ENCODE measurements around the gene RERE. TPM values are rescaled to one million over a fixed set of nuclear protein-coding genes. Genes with fewer than 3 reads are reported as not detected.

RERE gene
- total RNA-seq, 1 donor from 2014 or later: 124 TPM

GRCh38 chr1:8379513-8380186 lies 437.8 kb downstream of the RERE start:
- H3K4me3 ChIP-seq (ENCODE audit: insufficient read depth, low read depth, low read length): no peak overlapping the region
- TF ChIP-seq CTCF (IDR thresholded peaks at IDR 0.05; ENCODE audit: insufficient read depth, low read depth, low read length) (no peak), EZH2 (IDR thresholded peaks at IDR 0.05; ENCODE audit: insufficient read depth, low read length) (no peak)
- no peak overlapping the region for H3K27ac ChIP-seq (ENCODE audit: low read depth, low read length)
- H3K9me3 ChIP-seq (ENCODE audit: insufficient read depth, low read depth, low read length): no peaks in the 10 kb centered on the region
- Mint-ChIP-seq H3K9me3 (ENCODE audit: unreplicated experiment) (no peaks in the 10 kb centered on the region), H3K4me1 (ENCODE audit: low read depth, unreplicated experiment) (peaks cover 41% of the 10 kb centered on the region), H3K27me3 (ENCODE audit: low read depth, unreplicated experiment) (no peaks in the 10 kb centered on the region), H3K4me3 (ENCODE audit: unreplicated experiment) (no peak overlapping the region), H3K36me3 (ENCODE audit: low read depth, unreplicated experiment) (peaks cover 7% of the 10 kb centered on the region), H3K27ac (ENCODE audit: unreplicated experiment) (no peak overlapping the region)
- DNase-seq (ENCODE audit: low read depth) (no peak), FAIRE-seq (no peak)
- H3K27me3 ChIP-seq (ENCODE audit: insufficient read depth, low read length): no peaks in the 10 kb centered on the region
- H3K9ac ChIP-seq (ENCODE audit: low read length): no peak overlapping the region
- H3K79me2 ChIP-seq (ENCODE audit: insufficient read depth, low read length): peaks cover 87% of the 10 kb centered on the region
- no peak overlapping the region for H2AFZ ChIP-seq (ENCODE audit: low read depth, low read length)
- H4K20me1 ChIP-seq (ENCODE audit: insufficient read depth, low read length): peaks cover 79% of the 10 kb centered on the region
- H3K4me2 ChIP-seq (ENCODE audit: low read length): no peak overlapping the region
- H3K36me3 ChIP-seq (ENCODE audit: insufficient read depth, low read length): no peaks in the 10 kb centered on the region
- H3K4me1 ChIP-seq (ENCODE audit: insufficient read depth, low read length): peaks cover 17% of the 10 kb centered on the region

- H4K20me1 ChIP-seq (ENCODE audit: insufficient read depth, low read length): peaks cover 79% of the 10 kb centered on the region
- no peaks in the 10 kb centered on the region for H3K36me3 ChIP-seq (ENCODE audit: insufficient read depth, low read length)
- H3K27ac ChIP-seq (ENCODE audit: low read depth, low read length): no peak overlapping the region
These were observed 438.4 kb downstream of the RERE start for GRCh38 chr1:8378981-8379470.

More at GRCh38 chr1:8378981-8379470, 438.4 kb downstream of the RERE start:
- Mint-ChIP-seq H3K27ac (ENCODE audit: unreplicated experiment) (peak overlapping the region; percentile 72), H3K27me3 (ENCODE audit: low read depth, unreplicated experiment) (no peaks in the 10 kb centered on the region), H3K9me3 (ENCODE audit: unreplicated experiment) (no peaks in the 10 kb centered on the region), H3K36me3 (ENCODE audit: low read depth, unreplicated experiment) (peaks cover 8% of the 10 kb centered on the region), H3K4me3 (ENCODE audit: unreplicated experiment) (no peak overlapping the region), H3K4me1 (ENCODE audit: low read depth, unreplicated experiment) (peaks cover 38% of the 10 kb centered on the region)
- Histone ChIP-seq H3K4me1 (ENCODE audit: insufficient read depth, low read length) (peaks cover 20% of the 10 kb centered on the region), H3K4me2 (ENCODE audit: low read length) (no peak overlapping the region), H3K79me2 (ENCODE audit: insufficient read depth, low read length) (peaks cover 86% of the 10 kb centered on the region), H3K4me3 (ENCODE audit: insufficient read depth, low read depth, low read length) (no peak overlapping the region), H3K27me3 (ENCODE audit: insufficient read depth, low read length) (no peaks in the 10 kb centered on the region), H3K9me3 (ENCODE audit: insufficient read depth, low read depth, low read length) (no peaks in the 10 kb centered on the region), H2AFZ (ENCODE audit: low read depth, low read length) (no peak overlapping the region), H3K9ac (ENCODE audit: low read length) (no peak overlapping the region)
- DNase-seq (ENCODE audit: low read depth) (no peak), FAIRE-seq (no peak)
- no peak for TF ChIP-seq CTCF (IDR thresholded peaks at IDR 0.05; ENCODE audit: insufficient read depth, low read depth, low read length)
- no peak for TF ChIP-seq EZH2 (IDR thresholded peaks at IDR 0.05; ENCODE audit: insufficient read depth, low read length)
